ENCODE measurements around the gene CXXC5.
A peak's percentile ranks its signal among the peaks of the same experiment; 100 is the strongest.

The CXXC5 gene

DNA sequence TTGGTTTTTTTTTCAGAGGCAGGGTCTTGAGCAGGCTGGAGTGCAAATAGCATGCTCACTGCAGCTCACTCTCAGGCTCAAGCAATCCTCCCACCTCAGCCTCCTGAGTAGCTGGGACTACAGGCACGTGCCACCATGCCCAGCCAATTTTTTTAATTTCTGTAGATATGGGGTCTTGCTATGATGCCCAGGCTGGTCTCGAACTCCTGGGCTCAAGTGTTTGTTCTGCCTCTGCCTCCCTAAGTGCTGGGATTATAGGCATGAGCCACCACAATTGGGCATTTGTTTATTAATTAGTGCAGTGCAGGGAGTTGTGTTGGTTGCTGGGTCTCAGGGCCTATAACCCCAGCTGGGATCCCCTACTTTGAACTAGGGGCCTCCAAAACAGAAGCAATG is 47.0 kb downstream of the CXXC5 start:
- DNase-seq: no peak

- DNase-seq: no peak
Measured at GRCh38 chr5:139696167-139696893, 48.2 kb downstream of the CXXC5 start.

- peak; percentile 83 for DNase-seq
Measured at GRCh38 chr5:139696894-139697658, 48.9 kb downstream of the CXXC5 start.

DNA sequence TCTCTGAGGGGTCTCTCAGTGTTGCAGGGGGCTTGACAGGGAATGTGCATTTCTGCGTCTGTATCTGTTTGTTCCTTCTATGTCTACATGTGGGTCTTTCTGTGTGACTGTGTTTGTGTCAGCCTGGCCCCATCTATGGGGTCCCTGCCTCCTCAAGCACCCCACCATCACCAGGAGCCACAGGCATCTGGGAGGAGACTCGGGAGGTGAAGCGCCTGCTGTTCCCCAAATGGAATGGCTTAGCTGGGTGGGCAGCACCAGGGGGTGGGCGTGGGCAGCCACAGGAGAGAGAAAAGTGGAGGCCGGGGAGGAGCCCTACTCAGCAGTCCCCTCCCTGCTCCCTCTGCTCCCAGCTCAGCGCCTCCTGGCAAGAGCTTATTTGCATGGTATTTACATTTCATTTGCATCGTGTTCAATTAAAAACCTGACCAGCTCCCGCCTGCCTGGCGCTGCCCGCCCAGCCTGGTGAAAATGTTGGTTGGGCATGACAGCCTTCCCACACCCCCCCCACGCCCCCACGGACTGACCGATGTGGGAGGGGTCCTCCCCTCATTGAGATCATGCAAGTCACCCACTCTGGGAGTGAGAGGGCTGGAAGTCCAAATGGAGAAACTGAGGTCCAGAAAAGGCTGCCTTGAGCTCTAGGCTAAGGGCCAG is 50.5 kb downstream of the CXXC5 start:
- DNase-seq: peak; percentile 85

GRCh38 chr5:139699351-139699750 is 51.2 kb downstream of the CXXC5 start:
- no peak for DNase-seq

DNA sequence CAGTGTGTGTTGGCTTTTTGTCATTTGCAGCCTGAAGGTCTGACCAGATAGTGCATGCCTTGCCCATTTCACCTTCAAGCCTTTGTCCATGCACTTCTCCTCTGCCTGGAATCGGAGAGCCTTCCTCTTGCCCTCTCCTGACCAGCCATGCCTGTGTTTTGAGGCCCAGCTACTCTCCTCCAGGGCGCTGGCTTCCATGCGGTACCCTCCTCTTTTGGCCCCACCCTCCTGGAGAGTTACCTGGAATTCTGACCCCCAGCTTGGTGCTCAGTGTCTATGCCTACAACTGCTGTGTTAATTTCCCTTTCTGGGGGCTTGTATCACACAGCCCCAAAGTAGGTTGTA is 52.5 kb downstream of the CXXC5 start:
- DNase-seq: no peak

GRCh38 chr5:139701056-139701741 is 53.0 kb downstream of the CXXC5 start:
- DNase-seq: no peak

DNA sequence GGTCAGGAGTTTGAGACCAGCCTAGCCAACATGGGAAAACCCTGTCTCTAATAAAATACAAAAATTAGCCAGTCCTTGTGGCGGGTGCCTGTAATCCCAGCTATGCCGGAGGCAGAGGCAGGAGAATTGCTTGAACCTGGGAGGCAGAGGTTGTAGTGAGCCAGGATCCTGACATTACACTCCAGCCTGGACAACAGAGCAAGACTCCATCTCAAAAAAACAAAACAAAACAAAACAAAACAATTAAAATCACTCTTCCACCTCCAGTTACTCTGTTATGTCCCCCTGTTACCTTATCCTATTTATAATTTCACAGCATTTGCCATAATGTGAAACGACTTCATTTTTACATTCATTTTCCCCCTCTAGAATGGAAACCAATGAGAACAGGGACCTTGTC is 54.4 kb downstream of the CXXC5 start:
- no peak for DNase-seq

GRCh38 chr5:139704748-139705147 is 56.6 kb downstream of the CXXC5 start:
- peak; percentile 0 for DNase-seq

GRCh38 chr5:139705191-139705590 is 57.0 kb downstream of the CXXC5 start:
- peak; percentile 15 for DNase-seq

DNA sequence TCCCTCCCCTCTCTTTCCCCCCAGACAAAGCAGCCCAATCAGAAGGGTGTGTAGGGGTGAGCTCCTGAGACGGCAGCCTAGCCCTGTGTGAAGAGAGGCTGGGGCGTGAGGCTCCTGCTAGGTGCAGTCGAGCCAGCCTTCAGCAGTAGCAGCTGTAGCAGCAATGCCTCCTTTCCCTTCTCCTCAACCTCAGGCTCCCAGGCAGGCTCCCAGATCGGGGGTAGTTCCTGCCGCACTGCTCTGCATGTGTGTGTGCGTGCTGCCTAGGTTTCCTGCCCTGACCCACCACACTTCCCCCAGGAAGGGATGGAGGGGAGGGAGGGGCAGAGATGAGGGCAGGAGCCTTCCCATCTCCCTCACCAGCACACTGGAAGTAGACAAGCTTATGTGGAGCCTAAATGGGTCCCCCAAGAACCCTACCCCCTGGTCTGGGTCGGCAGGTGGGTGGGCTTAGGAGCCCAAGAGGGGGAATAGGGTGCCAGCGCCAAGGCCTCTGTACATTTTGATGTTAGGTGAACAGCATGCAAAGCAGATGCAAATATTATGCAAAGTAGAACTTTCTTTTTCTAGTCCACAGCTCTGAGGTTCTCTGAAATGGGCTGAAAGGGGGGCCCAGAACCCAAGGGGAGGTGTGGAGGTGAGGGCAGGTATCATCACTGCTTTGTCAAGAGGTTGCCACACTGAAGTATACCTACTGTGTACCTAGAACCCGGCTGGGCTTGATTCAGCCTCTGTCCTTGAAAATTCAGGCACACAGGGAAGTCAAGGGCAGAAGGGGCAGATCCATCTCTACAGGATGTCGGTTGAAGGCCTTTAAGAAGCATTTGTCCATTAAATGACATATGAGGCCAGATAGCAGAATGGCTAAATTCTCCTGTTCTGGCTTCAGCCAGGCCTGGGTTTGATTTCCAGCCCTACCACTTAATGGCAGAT is 57.8 kb downstream of the CXXC5 start:
- DNase-seq: peak; percentile 4

- DNase-seq: no peak
Measured at GRCh38 chr5:139707445-139708003, 59.4 kb downstream of the CXXC5 start.

GRCh38 chr5:139708434-139708861 is 60.3 kb downstream of the CXXC5 start:
- DNase-seq: no peak

DNA sequence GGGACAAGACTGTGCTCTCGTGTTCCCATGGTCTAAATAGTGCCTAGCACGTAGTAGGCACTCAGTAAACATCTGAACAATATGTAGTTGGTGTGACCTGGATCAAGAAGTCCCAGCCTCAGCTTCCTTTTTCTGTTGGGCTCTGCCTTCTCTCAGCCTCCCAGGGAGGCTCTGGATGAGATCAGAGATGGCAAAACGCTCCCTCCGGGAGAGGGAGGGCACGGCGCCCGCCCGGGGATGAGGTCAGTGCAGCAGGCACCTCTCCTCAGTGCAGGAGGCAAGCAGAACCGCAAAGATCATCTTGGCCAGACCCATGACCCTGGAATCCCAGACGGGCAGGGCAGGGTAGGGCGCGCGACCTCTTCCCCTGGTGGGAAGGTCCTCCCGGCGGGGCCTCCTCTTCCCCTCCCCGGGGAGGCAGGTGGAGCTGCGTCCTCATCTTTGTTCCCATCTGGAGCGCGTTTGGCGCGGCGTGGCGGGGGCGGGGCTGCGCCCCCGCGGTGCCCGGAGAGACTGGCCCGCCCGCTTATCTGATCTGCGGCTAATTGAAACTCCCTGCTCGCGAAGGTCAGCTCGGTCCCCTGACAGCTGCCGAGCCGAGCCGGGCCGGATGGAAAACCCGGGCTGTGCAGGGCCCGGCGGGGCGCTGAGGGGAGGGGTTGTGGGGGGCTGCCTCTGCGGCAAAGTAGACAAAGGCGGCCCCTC is 60.9 kb downstream of the CXXC5 start:
- peak; percentile 70 for DNase-seq

DNA sequence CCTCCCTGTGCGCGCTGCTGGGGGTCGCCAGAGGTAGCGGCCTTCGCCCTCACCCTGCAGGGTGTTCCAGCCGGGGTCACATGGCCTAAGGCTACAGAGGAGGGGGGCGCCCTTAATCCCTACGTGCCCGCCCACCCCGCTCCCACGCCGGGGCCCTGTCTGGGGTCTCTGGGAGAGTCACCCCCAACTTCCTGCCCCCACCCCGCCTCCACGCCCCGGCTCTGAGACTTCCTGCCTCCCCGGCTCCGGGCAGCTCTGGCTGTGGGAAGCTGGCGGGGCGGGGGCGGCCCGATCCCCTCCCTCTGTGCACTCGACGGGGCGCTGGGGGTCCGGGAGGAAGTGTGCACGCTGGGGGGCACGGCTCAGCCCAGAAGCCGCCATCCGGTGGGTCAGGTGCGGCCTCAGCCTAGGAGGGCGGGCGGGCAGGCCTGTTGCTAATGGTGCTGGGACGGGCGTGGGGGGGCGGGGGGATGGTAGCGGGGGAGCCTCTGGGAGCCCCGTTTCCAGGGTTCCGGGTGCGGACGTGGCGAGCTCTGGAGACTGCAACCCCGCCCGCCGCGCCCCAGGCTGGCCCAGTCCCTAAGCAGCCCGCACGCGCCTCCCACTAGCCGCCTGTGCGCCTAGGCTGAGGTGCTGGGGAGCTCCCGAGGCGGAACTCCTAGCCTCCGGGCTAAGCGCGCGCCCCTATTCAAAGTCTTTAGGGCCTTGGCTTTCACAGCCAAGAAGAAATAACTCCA is 61.6 kb downstream of the CXXC5 start:
- peak; percentile 65 for DNase-seq

DNA sequence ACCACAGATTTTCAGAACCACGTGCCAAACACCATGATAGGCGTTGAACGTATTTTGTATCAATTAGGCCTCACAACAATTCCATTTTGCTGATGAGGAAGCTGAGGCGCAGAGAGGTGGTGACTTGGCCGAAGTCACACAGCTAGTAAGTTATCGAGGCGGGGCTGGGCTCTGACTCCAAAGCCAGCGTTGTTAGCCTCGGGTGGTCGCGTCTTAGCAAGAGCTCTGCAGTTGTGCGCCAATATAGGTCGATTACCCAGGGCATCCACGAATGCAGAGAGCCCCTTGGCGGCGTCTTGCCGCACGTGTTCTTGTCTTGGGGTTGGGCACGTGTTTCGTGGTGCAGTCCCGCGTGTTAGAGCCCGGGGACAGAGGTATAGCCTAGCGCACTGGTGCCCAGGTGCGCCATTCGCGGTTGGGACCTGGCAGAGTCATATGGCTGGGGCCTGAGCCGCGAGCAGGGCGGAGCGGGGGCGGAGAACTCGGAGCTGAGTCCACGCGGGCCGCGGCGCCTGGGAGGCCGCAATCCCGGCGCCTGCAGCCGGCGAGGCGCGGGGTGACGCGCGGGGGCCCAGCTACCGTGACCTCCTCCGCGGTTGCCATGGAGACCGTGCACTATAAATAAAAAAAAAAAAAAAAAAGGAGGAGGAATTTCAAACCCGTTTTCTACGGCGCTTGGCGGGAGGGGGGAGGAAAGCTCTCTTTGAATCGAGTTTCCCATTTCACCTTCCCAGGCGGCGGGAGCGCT is 62.3 kb downstream of the CXXC5 start:
- no peak for DNase-seq

GRCh38 chr5:139711067-139711905 is 63.1 kb downstream of the CXXC5 start:
- peak; percentile 66 for DNase-seq

DNA sequence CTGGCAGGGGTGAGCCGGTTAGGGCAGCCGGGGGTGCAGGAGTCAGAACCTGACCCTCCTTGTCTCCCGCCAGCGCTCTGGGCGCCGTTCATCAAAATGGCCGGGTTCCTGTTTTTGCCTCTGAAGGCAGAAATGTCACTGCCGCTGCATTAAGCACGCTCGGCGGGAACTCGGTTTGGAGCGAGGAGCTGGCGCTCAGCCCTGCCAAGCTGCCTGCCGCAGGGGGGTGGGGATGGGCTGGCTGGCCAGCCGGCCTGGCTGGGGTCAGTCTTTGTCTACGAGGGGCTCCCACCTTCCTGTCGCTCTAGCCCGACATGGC is 63.7 kb downstream of the CXXC5 start:
- no peak for DNase-seq

GRCh38 chr5:139712412-139712811 is 64.3 kb downstream of the CXXC5 start:
- no peak for DNase-seq
